Inferior parietal cortex (tissue), 1 donor: ENCODE data around the gene TMPRSS11F.

Experiments
- DNase-seq: peaks from one replicate; pipeline ENCODE4 v3.0.0-alpha.2; 2016; ENCODE audit errors: extremely low spot score

Gene TMPRSS11F

GRCh38 chr4:68077737-68078136 is 51.9 kb downstream of the TMPRSS11F start:
- DNase-seq = peak; percentile 6

GRCh38 chr4:68077301-68077700 is 52.4 kb downstream of the TMPRSS11F start:
- DNase-seq = no peak

DNA sequence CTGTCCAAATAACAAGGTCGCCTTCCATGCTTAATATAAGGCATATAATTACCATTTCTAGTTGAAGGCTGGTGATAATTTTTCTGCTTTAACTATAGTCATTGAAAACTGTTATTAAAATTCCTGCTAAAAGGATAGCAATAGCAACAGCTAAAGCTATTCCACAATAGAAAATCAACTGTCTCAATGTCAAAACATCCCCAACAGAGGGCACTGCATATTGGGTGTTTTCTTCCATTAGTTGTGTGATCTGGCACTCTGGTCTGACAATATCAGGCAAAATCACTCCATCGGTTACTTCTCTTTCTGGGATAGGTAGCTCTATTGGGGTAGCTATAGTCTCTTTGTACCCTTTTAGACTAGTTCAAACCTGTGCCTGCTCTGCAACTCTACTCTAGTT is 53.5 kb downstream of the TMPRSS11F start:
- no peak for DNase-seq

- no peak for DNase-seq
Measured at GRCh38 chr4:68074397-68074796, 55.3 kb downstream of the TMPRSS11F start.

- no peak for DNase-seq
Measured at GRCh38 chr4:68070302-68070701, 59.4 kb downstream of the TMPRSS11F start.

- DNase-seq = peak; percentile 63
Measured at GRCh38 chr4:68062501-68062900, 67.2 kb downstream of the TMPRSS11F start.

GRCh38 chr4:68038272-68038671 is 91.4 kb downstream of the TMPRSS11F start:
- DNase-seq = no peak

DNA sequence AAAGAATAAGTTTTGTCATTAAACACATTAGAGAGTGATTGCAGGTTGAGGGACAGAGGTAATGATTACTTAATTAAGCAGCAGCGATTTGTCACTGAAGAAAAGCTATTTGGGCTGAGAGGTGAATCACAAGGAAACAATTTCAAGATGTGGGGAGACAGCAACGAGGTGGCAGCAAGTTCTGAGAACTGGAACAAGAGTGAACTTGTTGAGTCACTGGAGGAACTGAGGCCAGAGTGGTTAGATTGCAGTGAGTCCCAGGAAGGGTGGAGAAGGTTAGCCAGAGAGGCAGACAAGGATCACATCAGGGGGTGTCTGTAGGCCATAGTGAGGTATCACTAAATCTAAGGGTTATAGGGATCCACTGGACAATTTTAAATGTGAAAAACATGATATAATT is 108.5 kb downstream of the TMPRSS11F start:
- DNase-seq = no peak

DNA sequence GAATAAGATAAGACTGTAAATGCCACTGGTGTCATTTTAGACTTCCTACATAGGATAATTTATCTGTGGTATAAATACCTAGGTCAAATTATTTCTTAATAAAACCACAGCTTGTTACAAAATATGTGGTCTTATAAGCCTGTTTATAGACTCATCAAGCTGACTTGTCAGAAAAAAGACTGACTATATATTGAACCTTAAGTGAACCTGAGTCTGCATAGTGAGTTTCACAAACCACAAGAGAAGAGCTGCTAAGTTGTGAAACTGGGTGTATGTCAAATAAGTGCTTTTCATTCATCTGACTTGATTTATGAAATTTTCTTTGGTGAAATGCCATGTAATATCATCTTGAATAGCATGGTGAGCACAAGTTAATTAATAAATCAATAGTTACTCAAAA is 118.0 kb downstream of the TMPRSS11F start:
- no peak for DNase-seq
